Occipital lobe (tissue), 2 donors: ENCODE results near the gene CTNNA3. TPM values are rescaled to one million over a fixed set of nuclear protein-coding genes. Genes with fewer than 3 reads are reported as not detected.
A peak's percentile ranks its signal among the peaks of the same experiment; 100 is the strongest.

Experiments used
- DNase-seq: peaks from one replicate; lab custom pipeline; 2025; lab: John Stamatoyannopoulos, UW
- total RNA-seq: library from RNA; depleted of rRNA; stranded (reverse); fragments of >200 nt; gene quantifications from one replicate; pipeline ENCODE4 v1.2.3, GENCODE V29; 2014

The CTNNA3 gene
- total RNA-seq, 1 donor from 2014 or later = 1.7 TPM

DNA sequence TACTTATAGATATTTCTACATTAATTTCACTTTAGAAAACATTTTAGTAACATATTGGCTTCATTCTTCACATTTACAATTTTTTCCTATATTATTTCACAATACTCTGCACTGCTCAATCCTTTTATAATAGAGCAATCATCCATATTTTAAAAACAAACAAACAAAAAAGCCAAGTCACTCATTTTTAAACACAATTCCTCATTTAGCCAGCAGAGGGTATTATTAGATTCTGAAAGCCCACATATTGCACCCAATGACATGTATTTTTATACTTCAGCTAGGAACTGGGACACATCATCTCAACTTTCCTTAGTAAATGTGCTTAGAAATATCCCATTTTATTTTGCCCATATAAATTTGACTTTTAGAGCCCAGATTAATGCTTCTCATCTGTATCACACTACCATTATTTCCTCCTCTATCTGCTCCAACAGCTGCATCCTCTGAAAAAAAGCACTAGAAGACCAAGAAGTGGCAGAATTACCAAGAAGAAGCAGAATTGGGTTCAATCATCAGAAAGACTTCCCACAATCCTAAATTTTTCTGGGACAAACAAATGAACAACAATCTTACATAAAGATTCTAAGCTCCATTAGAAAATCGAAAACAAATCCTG lies 29.5 kb downstream of the CTNNA3 start:
- DNase-seq = no peak

DNA sequence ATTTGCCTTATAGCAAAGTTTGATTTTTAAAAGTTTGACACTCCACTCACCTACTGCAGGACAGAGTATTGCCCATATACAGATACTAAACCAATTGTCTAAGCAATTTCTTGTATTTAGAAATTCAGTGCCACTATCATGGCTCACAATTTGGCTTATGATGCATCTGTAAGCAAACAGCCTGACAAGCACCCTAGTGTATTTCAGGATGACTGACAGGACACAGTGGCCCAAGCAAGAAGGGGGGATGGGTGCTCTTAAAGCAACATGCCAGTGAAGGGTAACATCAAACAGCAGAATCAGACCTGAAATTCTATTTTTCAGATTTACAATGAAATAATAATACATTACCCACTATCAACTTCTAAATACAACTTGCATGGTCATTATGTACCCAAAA lies 30.5 kb downstream of the CTNNA3 start:
- peak; percentile 20 for DNase-seq

DNA sequence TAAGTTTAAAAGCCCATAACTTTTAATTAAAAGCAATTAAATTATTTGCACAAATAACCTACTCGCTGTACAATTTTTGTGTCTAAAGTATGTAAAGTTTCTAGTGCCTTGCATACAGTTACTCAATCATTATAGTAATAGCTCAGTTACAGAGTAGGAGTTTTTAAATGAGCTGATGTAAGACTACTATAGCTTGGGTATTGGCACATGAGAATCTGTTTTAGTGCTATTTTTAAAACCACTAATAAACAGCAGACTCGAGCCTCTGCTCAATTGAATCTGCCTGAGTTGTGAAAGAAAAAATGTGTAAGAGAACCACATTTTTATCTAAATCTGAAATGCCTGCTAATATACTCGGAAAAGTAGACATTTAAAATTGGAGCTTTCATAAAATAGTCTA lies 31.1 kb downstream of the CTNNA3 start:
- no peak for DNase-seq

DNA sequence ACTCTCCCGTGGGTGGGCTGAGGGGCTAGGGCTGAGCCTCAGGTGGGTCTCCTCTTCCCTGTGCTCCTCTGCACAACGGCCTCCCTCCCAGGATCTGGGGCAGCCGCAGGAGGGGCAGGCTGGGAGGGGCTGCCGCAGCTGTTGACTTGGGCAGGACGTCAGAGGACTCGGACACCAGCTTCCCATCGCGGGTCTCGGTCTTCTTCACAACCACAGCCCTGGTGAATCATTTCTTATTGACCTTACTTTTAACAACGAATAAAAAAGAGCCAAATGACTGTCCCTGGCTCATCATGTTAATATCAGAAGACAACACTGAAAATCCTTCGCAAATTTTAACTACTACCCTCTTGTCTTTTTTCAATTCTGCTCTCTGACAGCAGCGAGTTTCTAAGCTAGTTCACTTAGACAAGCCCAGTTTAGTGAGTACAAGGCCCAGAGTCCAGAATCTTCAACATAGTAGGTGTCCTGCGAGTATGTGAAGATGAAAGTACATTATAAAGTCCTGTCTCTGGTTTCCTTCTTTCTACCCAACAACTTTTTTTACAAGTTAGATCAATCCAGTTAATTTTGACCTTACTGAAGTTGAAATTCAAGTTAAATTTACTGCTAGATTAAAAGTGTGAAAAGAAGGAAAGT lies 32.4 kb downstream of the CTNNA3 start:
- DNase-seq = peak; percentile 8

DNA sequence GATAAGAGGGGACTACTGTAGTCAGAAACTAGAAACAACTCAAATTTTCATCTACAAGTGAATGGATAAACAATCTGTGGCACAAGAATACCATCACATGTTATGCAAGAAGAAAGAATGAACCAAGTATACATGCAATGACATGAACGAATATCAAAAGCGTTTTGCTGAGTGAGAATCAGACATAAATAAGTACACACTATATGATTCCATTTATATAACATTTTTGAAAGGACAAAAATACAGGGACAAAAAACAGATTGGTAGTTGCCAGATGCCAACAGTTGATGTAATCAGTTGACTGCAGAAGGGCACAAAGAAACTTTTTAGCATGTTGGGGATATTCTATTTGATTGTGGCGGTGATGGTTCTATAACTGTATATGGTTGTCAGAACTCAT lies 33.6 kb downstream of the CTNNA3 start:
- no peak for DNase-seq

DNA sequence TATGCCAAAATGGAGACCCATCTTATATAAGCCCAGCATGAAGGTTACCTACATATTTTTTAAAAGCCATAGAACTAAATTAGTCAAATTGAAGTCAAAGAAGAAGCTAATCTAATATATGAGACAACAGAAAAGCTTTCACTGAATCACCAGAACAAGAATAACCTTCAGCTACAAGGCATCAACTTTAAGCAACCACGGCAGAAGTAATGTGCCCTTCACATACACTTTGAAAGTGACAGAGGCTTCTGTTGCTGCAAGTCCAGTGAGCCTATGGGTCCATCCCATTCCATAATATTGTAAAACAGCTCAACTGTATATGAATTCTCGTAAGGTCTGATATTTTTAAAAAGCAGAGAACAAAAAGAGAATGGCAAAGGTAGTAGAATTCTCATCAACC lies 36.5 kb downstream of the CTNNA3 start:
- no peak for DNase-seq

DNA sequence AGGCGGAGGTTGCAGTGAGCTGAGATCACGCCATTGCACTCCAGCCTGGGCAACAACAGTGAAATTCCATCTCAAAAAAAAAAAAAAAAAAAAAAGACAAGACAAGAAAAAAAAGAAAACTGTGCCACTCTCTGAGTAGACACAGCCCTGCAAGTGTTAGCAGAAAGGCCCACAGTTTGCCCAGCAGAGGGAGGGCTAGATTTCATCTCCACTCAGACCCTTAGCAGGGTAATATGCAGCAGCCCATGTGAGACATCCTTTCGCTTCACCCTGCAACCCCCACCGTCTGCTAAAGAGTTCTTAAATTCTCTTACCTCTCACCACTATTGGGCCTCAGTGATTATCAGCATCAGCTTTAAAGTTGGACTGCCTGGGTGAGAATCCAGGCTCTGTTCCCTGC lies 38.2 kb downstream of the CTNNA3 start:
- peak; percentile 3 for DNase-seq

DNA sequence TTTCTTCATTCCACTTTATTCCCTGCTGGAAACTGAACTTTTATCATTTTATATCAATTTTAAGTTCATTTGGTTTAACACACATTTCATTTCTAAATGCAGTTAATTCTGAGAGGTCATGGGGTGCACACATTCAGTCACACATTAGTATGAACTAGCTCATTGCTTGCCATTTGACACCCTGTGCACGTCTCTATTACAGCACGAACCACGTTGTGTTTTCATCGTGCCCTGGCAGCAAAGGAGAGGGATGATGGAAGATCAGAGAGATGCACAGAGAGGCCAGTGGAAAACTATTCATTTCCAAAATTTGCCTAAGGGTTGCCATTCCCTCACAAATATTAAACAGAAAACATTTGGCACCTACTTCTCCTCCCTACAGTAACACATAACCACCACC lies 45.4 kb downstream of the CTNNA3 start:
- DNase-seq = no peak

DNA sequence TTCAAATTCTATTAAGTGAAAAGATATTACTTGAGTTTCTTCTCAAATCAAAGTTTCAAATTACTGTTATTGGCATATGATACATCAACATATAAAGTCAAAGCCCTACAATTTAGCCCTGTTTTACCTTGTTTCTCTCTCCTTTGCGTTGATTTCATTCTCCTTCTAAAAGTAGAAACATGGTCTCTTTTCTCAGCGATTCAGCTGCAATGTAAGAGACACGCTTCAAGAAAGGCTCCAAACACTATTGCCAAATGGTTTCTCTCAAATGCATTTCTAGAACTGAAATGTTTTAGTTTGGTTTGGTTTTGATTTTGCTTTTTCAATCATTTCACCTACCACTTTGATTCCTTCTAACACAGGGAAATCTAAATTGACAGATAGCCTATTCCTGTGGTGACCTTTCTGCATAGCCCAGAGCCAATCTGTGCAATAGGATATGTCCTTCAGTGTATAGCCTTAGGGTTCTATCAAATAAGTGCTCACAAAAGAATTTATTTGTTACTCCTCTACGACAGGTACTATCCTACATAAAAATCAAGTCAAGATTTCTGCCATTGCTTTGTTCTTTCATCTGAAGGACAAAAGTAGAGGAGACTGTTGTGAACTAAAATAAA lies 47.3 kb downstream of the CTNNA3 start:
- no peak for DNase-seq

DNA sequence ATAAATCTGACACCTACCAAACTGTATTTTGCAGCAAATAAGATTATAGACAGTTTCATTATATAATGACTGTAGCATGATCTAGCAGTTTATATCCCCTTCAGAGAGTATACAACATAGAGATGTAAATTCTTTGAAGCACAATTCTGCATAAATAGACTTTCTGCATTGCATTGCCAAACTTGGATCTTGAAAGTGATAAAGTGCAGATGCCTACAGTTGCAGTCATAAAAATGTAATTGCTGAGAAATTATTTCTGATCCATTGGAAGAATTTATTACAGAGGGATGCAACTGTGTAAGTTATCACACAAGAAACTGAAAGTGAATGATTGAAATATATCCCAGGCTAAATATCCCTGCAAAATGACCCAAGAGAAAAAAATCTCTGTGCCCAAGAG lies 65.1 kb downstream of the CTNNA3 start:
- no peak for DNase-seq

DNA sequence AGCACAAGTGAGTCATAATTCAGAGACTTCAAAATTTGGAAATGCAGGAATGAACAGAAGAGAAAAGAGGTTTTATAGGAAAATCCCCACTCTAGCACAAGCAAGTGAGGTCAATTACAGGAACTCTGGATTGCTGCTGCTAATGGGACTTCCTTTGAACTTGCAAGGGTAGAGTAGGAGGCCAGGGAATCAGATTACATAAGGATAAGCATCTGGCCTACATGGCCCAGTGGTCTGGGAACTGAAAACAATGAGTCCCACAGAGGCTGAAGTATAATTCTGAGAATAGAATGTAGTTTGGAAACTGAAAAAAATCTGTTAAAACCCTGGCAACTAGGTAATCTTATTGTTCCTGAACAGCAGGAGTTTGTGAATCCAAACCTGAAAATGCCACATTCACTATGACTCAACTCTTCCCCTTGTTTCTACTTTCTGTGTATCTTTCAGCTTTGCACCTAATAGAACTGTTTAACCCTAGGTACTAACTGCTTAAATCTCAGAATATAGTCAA lies 66.5 kb downstream of the CTNNA3 start:
- no peak for DNase-seq

DNA sequence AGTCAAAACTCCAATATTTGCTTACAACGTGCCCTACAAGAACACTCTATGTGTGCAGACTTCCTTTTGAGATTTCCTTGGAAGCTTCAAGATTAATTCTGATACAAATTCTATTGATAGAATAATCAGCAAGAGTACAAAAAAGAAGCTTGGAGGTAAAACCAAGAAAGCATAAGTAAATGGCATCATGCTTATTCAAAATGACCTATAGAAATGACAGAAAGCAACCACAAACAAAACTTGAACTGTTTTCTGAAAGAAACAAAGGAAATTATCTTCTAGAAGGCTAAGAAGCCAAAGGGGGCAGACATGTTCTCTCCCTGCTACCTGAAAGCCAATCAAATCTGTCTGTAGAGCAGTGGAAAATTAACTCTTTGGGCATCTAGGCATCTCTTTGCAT lies 73.0 kb downstream of the CTNNA3 start:
- no peak for DNase-seq

DNA sequence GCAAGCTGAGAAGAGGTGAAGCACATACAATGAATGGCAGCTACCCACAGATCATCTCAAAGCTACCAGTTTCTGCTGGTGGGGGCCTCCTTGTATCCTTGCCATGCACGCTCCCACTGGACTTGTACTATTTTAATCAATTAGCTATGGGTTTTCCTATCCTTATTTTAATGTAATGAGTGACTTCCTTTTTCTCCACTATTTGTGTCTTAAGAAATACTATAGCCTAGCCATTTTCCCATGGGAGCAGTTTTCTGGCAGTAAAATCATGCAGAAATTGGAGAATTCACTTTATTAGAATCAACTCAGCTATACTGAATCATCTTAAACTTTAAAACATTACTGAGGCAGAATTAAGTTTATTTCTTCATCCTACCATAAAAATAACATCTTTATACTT lies 73.5 kb downstream of the CTNNA3 start:
- no peak for DNase-seq

DNA sequence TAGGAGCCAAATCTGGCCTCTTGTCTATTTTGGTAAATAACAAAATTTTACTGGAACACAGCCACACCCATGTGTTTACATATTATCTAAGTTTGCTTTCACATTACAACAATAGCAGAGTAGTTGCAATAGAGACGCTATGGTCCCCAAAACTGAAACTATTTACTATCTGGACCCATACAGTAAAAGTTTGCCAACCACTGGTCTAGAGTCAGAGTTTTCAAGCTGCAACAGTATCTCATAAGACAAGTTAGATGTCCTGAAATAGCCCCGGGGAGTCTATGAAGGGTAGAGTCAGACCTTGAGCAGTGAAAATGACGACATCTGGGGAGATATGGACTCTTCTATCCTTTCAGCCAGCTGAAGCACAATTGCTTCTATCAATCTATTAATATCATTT lies 74.2 kb downstream of the CTNNA3 start:
- no peak for DNase-seq

DNA sequence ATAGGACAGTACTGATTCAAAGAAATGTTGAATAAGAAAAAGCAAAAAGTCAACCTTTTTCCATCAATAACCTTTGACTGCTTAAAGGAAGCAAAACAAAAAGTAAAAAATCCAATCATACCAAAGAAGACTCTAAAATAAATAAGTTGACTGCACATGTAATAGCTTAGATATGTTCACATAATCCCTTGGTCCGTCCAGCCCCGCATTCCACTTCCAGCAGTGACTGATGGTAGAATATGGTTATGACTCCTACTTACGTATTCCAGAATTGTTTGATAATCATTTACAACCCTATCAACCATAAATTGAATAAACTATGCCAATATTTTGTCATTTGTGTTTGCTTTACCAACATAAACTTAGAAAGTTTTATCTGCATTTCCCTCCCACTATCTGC lies 77.9 kb downstream of the CTNNA3 start:
- DNase-seq = no peak

DNA sequence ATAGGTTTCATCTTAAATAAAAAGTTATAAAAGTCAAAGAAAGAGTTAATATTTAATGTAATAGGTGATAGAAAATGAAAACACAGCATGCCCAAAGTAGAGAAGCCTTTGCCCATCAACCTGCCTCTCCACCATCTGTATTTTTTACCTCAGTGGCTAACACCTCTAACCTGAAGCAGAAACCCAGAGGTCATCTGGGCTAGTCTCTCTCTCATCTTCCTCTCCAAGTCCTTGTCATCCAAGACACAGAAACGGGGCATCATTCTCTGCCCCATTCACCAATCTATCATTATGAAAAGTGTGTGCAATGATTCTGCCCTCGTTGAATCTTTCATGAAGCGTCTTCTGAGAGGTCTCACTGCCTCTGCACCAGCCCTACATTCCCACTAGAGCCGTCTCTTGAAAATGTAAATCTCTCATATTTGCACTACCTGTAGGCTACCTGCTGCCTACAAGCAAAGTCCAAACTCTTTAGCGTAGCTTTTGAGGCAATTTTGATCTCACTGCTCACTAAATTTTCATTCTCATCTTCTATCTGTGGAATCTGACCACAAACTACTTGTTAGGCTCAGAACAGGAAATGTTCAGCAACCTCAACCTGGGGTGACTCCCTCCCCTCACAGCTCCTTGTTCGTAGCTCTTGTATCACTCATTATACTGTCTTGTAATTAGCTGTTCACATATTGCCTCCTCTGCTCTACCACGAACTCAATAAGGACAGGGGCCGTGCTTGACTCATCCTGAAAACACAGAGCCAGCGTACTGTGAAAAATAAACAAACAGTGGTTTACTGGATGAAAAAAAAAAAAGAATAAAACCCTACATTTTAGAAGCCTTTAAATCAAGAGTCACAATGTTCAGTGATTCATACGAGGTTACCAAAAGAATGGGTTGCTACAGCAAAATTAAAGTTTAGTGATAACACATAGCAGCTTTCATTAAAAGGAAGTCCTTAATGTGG lies 83.1 kb downstream of the CTNNA3 start:
- no peak for DNase-seq

DNA sequence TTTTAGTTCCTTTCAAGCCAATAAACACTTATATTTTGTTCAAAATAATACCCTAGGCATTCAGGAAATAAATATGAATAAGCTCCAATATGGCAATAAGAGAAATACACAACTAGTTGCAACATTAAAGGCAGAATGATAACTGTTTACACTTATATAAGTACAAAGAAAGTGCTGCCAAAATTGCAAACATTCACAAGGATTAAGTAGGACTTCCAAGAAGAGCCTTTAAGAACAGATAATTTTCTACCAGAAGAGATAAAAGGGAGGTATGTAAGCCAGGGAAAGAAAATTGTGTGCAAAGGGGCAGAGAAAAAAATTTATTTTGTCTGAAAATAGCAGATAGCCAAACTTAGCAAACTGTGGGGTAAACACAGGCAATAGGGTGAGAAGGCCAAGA lies 83.8 kb downstream of the CTNNA3 start:
- no peak for DNase-seq

DNA sequence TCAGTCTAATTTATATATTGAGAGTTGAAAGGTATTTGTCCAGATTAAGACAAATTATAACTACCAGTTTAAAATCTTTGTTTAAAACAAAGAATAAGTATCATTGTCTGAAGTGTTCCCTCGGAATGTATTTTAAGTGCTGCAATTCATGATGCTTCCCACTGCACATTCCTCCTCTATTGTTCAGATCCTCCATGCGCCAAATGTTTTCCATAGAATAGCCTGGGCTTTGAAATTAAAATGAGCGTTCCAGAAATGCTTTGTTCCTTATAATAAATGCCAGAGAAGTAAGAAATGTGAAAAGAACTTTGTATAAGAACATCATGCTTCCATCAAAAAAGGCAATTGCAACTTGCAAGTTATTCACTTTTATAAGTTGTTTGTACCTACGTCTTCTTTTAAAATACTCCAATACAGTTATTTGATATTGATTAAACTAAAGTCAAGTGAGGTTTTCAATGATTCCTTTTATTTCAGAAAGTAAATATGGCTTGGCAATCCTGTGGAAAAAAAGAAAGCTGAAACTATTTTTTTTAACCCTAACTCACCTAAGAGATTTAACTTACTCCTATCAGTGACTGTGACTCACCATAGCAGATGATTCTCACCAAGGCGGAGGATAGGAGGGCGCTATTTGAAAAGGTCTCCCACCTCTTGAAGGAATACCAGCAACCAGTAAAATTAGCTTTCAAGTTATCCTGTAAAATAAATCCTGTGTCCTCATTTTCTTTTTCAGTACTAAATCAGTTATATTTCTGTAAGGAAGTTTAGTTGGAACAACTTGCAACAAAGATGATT lies 85.8 kb downstream of the CTNNA3 start:
- DNase-seq = no peak

DNA sequence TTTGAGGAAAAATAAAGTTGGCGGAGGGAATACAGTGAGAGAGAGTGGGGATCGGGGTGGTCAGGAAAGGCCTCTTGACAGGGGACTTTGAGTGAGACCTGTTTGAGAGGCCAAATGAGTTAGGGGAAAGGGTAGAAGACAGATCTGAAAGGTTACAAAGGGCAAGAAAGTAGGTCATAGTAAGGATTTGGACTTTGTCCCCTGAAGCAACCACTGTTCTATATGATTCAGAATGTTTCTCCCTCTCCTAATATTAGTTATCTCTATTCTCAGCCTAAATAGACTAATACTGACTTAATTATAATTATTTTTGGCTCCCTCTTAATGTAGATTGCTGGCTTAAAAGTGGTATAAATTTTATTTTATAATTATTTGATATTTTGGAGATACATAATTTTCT lies 88.0 kb downstream of the CTNNA3 start:
- DNase-seq = no peak

DNA sequence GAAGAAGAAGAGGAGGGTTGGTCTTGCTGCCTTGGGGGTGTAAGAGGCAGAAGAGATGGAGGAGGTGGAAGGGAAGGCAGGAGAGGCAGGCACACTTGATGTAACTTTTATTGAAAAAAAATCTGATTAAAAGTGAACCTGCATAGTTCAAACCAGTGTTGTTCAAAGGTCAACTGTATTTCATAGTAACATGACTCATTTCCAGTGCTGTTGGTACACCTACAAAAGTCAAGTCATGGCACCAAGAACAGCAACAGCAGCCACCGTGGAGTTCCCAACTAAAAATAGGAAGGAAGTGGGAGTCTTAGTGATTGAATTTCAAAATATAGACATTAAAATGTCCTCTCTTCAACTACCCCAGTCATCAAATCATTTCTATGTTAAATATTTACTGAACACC lies 88.5 kb downstream of the CTNNA3 start:
- DNase-seq = no peak

DNA sequence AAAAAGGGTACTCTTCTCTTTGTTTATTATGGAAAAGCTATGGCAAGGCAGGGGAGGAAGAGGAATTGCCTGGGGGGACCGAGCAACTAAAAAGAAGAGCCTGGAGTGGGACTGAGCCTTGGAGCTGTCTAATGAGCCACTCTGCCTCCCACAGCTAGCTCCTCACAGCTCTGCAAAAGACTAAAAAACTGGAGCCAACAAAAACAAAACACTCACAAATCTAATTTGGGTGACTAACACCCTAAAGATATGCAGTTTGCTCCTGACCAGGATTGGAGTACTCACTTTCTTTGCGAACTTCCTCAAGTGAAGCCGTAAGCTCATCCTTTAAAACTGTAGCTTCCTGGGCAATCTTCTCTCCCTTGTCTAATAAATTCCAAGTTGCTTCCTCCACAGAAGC lies 89.4 kb downstream of the CTNNA3 start:
- DNase-seq = no peak
